GM12892 (cell line): ENCODE data around the gene SLC8A1.

Experiments used
- POLR2A ChIP-seq: IDR thresholded peaks from 2 replicates; pipeline ENCODE4 v1.6.1; 2011; ENCODE audit warnings: low read depth, low read length, control low read depth
- POLR2AphosphoS5 ChIP-seq: IDR thresholded peaks from 2 replicates; pipeline ENCODE4 v1.6.1; 2011; ENCODE audit warnings: low read depth, low read length, control low read depth
- TAF1 ChIP-seq: IDR thresholded peaks from 2 replicates; pipeline ENCODE4 v1.6.1; 2011; ENCODE audit warnings: low read depth, mild to moderate bottlenecking, control low read depth, low read length, borderline replicate concordance

GRCh38 chr2:40396124-40396523 is 55.8 kb downstream of the SLC8A1 start:
- TF ChIP-seq POLR2AphosphoS5 = no peak
- TF ChIP-seq TAF1 = no peak
- TF ChIP-seq POLR2A = no peak
